GM19193 (cell line): ENCODE measurements around the gene ZFPM1.

Experiments
- POLR2A ChIP-seq: IDR thresholded peaks from 4 replicates; pipeline ENCODE4 v1.6.1; 2011; ENCODE audit not compliant: insufficient read depth, insufficient read length; ENCODE audit errors: extremely low read depth

Gene ZFPM1

GRCh38 chr16:88545781-88546180, 92.7 kb downstream of the ZFPM1 start:
- no peak for TF ChIP-seq POLR2A

DNA sequence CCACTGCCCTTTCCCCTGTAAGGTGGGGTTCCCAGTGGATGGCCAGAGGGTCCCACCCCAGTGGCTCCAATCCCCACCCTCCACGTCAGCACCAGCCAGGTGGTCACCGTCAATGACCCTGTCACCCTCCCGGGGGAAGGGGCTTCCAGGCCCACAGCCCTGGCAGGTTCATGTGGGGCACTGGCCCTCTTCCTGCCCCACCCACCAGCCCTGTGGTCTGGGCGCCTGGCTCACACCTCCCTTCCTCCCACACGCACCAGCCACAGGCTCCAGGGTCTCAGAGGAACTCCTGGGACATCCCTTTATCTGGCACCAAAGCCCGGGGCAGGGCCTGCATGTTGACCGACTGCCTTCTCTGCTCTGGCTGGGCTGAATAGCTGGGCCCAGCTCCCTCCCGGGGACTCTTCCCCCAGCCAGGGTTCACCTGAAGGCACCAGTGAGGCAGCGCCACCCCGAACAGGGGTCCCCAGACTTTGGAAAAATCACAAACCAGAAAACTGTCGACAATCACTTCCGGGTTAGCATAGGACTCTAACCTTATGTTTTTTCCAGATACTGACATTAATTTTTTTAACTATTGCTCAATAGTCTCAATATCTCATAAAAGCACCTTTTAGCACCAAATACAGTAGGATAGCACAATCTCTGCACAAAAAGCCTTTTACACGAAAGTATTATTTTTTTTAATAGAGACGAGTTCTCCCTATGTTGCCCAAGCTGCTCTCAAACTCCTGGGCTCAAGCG, 95.2 kb downstream of the ZFPM1 start:
- no peak for TF ChIP-seq POLR2A

DNA sequence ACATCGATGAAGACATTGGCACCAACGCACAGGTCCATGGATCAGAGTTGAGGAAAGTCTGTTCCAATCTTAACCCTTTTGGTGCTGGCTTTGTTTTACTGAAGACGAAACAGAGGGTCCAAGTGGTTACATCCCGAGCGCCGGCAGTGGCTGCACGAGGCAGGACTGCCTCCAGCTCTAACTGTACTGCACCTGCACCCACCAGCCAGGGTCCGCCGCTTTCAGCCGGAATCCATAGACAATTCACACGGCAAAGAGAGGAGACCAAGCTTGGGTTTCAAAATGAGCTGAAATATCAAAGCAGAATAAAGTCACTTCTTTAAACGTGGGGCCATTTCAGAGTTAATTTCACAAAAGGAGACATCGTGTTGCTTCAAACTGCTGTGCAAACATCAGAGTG, 95.9 kb downstream of the ZFPM1 start:
- no peak for TF ChIP-seq POLR2A

DNA sequence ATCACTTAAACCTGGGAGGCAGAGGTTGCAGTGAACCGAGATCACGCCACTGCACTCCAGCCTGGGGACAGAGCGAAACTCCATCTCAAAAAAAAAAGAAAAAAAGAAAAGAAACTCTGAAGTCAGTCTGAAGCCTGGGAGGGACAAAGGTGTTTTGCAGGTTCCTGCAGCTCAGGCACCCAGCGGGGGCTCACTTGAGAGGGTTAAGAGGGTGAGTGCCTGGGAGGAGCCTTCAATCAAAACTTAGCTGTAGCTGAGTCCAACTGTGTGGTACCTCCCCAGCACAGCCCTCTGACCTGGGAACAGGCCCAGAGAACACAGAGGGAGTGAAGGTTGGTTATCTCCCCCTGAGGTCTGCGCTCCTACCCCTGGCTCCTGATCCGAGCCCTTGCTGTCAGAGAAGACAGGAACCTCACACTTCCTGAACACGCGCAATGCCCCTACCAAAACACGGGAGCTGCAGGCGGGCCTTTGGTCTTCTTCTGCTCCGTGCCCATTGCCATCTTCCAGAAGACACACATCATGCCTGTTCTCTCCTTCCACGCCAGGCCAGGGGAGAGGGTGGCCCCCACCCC, 96.7 kb downstream of the ZFPM1 start:
- TF ChIP-seq POLR2A: no peak

- TF ChIP-seq POLR2A: no peak
Measured at GRCh38 chr16:88550246-88550661, 97.2 kb downstream of the ZFPM1 start.

DNA sequence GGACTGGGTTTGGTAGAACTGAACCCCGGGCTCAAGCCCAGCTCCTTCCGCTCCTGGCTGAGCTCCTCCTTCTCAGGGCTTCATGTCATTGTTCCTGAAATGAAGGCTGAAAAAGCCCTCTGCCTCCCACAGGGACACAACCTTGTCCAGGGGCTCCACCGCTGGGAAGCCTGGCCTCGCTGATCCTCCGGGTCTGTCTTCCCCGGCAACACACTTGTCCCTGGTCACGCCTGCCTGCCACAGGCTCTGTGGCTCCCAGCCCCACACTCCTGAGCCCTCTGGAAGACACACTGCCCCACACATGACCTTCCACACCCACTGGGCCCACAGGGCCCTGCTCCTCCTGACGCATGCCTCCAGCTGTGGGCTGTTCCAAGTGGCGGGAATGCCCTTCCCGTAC, 99.1 kb downstream of the ZFPM1 start:
- no peak for TF ChIP-seq POLR2A

- TF ChIP-seq POLR2A: no peak
Measured at GRCh38 chr16:88552815-88553214, 99.7 kb downstream of the ZFPM1 start.

DNA sequence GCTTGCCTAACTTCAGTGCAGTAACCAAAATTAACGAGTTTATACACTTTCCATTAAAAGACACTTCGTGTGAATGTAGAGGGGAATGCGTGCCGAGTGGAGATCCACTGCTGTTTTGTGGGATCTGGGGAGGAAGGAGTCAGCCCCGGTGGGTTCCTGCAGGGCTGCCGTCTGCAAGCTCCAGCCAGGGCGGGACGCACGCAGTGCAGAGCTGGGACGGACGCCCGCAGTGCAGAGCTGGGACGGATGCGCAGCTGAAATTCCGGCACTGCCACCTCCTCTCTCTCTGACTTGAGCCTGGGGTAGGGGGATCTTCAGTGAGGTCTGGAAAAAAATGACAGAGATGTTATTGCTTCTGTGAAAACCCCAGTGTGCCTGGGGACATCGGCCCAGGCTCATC, 100.7 kb downstream of the ZFPM1 start:
- TF ChIP-seq POLR2A: no peak

GRCh38 chr16:88554711-88555264, 101.7 kb downstream of the ZFPM1 start:
- TF ChIP-seq POLR2A: no peak

GRCh38 chr16:88556294-88556988, 103.4 kb downstream of the ZFPM1 start:
- TF ChIP-seq POLR2A: no peak

- no peak for TF ChIP-seq POLR2A
Measured at GRCh38 chr16:88558457-88559442, 105.7 kb downstream of the ZFPM1 start.

DNA sequence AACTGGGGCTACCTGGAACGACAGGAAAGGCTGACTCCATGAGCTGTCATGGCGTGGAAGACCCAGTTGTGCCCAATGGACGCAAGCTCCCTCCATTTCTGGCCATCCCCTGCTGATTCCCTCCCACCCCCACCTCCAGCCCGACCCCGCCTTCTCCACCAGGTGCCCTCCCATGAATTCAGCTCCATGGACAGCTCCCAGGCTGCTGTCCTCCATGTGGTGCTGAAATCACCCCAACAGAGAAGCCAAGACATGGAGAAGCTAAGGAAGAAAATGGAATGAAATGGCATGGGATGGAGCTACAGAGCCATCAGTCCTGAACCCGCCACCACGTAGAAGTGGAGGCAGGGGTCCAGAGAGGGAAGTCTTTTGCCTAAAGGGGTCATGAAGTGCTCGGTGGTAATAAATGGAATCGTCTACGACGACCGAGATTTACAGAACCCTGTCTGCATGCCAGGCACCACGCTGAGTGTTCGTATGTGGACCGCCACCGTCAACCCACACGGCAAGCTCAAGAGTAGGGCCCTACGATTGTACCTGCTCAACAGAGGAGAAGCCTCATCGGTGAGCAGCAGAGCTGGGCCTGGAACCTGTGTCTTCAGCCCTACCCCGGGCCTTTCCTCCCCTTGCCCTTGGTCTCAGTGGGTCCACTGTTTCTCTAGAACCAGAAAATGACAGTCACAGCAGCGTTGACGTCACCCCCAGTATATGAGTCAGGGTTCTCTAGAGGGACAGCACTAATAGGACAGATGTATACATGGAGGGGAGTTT, 107.8 kb downstream of the ZFPM1 start:
- no peak for TF ChIP-seq POLR2A

DNA sequence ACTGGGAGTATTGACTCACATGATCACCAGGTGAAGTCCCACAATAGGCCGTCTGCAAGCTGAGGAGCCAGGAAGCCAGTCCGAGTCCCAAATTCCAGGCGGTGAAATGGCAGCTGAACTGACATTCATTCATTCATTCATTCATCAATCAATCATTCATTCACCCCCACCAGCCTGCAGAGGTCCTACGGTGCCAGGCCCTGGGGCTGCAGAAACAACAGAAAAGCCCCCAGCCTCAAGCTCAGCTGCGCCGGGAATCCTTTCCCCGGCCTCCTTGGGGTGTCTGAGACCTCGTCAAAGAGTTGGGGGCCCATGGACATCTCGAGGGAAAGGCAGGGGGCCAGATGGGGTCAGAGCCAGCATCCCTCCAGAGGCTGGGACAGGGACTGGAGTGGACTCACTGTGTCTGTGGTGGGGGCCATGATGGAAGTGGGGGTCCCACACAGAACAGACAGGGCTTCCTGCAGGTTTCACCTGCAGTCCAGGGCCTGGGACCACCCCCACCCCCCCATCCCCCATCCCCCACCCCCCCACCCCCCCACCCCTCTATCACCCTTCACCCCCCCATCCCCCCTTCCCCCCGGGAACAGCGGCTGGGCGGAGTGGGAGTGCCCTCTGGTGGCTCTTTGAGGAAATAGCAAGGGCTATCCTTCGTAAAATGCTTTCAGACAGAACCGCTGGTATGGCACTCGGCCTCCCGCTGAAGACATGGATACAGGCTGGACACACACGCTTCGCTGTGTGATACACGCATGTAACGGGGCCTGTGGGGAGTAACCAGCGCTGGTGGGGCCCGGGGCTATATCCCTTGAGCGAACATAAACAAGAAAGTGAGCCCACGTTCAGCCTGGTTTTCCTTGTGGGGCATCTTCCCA, 108.6 kb downstream of the ZFPM1 start:
- no peak for TF ChIP-seq POLR2A
